GM23248 (cell line): ENCODE data around the gene LHX5. TPM values are rescaled to one million over a fixed set of nuclear protein-coding genes. Genes with fewer than 3 reads are reported as not detected.

Experiments used
- DNase-seq: peaks from one replicate; pipeline ENCODE4 v3.0.0-alpha.2; 2015
- H2AFZ ChIP-seq: fragments of 200-600 bp; sonication (generic); 2 replicates; pipeline ENCODE4 v1.6.1; 2016; ENCODE audit warnings: antibody characterized with exemption
- H3F3A ChIP-seq: fragments of 200-600 bp; sonication (generic); 2 replicates; pipeline ENCODE4 v1.6.1; 2016; ENCODE audit warnings: mild to moderate bottlenecking, antibody characterized with exemption, mixed run types; ENCODE audit not compliant: insufficient read depth
- H3K27ac ChIP-seq: fragments of 200-600 bp; sonication (generic); 2 replicates; pipeline ENCODE4 v1.5.1; 2016; ENCODE audit warnings: mild to moderate bottlenecking
- H3K27me3 ChIP-seq: fragments of 200-600 bp; sonication (generic); replicated peaks from 2 replicates; pipeline ENCODE4 v1.6.1; 2016; ENCODE audit warnings: mild to moderate bottlenecking; ENCODE audit not compliant: insufficient read depth
- H3K36me3 ChIP-seq: fragments of 200-600 bp; sonication (generic); 2 replicates; pipeline ENCODE4 v1.6.1; 2016; ENCODE audit warnings: low read depth, mild to moderate bottlenecking
- H3K4me1 ChIP-seq: fragments of 200-600 bp; sonication (generic); 2 replicates; pipeline ENCODE4 v1.6.1; 2016; ENCODE audit warnings: mild to moderate bottlenecking; ENCODE audit not compliant: insufficient read depth
- H3K4me2 ChIP-seq: fragments of 200-600 bp; sonication (generic); one replicate; pipeline ENCODE4 v1.6.1; 2016; ENCODE audit warnings: mild to moderate bottlenecking; ENCODE audit not compliant: unreplicated experiment
- H3K4me3 ChIP-seq: fragments of 200-600 bp; sonication (generic); 2 replicates; pipeline ENCODE4 v1.5.1; 2016; ENCODE audit warnings: mild to moderate bottlenecking
- H3K79me2 ChIP-seq: fragments of 200-600 bp; sonication (generic); 2 replicates; pipeline ENCODE4 v1.6.1; 2016; ENCODE audit warnings: mild to moderate bottlenecking; ENCODE audit not compliant: insufficient read depth
- H3K9ac ChIP-seq: fragments of 200-600 bp; sonication (generic); 2 replicates; pipeline ENCODE4 v1.6.1; 2016; ENCODE audit warnings: mild to moderate bottlenecking
- H3K9me2 ChIP-seq: fragments of 200-600 bp; sonication (generic); 2 replicates; pipeline ENCODE4 v1.6.1; 2016; ENCODE audit warnings: mixed run types, mild to moderate bottlenecking, moderate library complexity; ENCODE audit not compliant: insufficient read depth
- H3K9me3 ChIP-seq: fragments of 200-600 bp; sonication (generic); one replicate; pipeline ENCODE4 v1.6.1; 2017; ENCODE audit warnings: low read depth
- H4K20me1 ChIP-seq: fragments of 200-600 bp; sonication (generic); 2 replicates; pipeline ENCODE4 v1.6.0; 2016; ENCODE audit not compliant: insufficient read depth
- EZH2 ChIP-seq: fragments of 200-600 bp; sonication (generic); IDR thresholded peaks from 2 replicates; pipeline ENCODE4 v1.6.1; 2018; ENCODE audit warnings: antibody characterized with exemption, mild to moderate bottlenecking; ENCODE audit not compliant: insufficient read depth, poor library complexity, severe bottlenecking
- EZH2phosphoT487 ChIP-seq: fragments of 200-600 bp; sonication (generic); IDR thresholded peaks from 2 replicates; pipeline ENCODE4 v1.6.1; 2018; ENCODE audit warnings: antibody characterized with exemption, moderate library complexity, mild to moderate bottlenecking, low read depth; ENCODE audit not compliant: insufficient read depth
- WGBS, 2 experiments: methylation state at CpG; one replicate each; pipeline ENCODE4 v1.1.6; 2015 to 2017; ENCODE audit warnings: low lambda C conversion rate in 2 of 2, low coverage in 1 of 2; ENCODE audit errors: missing lambda C conversion rate in 2 of 2; 5-methylcytosine and 5-hydroxymethylcytosine counted together
- in situ Hi-C: fragments of 300-500 bp; cut with MboI; formaldehyde crosslinking; loops from 2 replicates; pipeline ENCODE4 v1.15.0; 2020
- polyA plus RNA-seq: library from polyadenylated mRNA; unstranded; fragments of >200 nt; fragmentation: Nextera tagmentation; extraction: Ambion mirVana; gene quantifications from 2 replicates; pipeline ENCODE4 v1.2.1, GENCODE V29; 2016
- total RNA-seq: library from RNA; depleted of rRNA; stranded (reverse); fragments of >200 nt; shearing (Covaris generic); gene quantifications from 2 replicates; pipeline ENCODE4 v1.2.3, GENCODE V29; 2014

Gene LHX5
- total and polyA plus RNA-seq, 2 experiments from 2014 or later = not detected

DNA sequence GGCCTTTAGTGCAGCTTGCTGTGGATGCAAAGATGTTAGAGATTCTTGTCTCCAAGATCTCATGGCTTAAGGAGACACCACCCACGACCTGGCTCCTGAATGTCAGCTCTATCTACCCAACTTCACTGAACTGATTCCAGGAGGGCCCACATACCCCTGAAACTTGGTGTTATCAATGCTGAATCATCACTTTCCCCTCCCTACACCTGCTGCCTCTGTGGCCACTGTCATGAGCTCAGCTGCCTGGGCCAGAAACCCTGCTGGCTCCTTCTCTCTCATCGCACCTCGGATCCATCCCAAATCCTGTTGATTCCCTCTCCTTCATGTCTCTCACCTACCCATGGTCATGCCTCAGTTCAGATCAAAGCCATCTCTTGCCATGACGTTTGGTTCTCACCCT, 15.1 kb upstream of the LHX5 start:
- Histone ChIP-seq H3K4me3 (no peak overlapping the region), H3K79me2 (no peaks in the 10 kb centered on the region), H2AFZ (no peak overlapping the region), H3K9me3 (no peaks in the 10 kb centered on the region), H3K27ac (no peak overlapping the region), H3K27me3 (no peaks in the 10 kb centered on the region; the same call in 1 of the 2 replicates), H3K4me2 (no peak overlapping the region), H3K4me1 (no peaks in the 10 kb centered on the region), H3K9me2 (no peaks in the 10 kb centered on the region; the same call in 1 of the 2 replicates), H3F3A (no peaks in the 10 kb centered on the region), H4K20me1 (no peaks in the 10 kb centered on the region), H3K36me3 (no peaks in the 10 kb centered on the region), H3K9ac (no peak overlapping the region)
- 19 to 23% methylated on average over 4 of the region's 4 CpGs for WGBS, 2 experiments
- in situ Hi-C loops = no loop called here
- DNase-seq = no peak
- TF ChIP-seq EZH2 (no peak), EZH2phosphoT487 (no peak)

DNA sequence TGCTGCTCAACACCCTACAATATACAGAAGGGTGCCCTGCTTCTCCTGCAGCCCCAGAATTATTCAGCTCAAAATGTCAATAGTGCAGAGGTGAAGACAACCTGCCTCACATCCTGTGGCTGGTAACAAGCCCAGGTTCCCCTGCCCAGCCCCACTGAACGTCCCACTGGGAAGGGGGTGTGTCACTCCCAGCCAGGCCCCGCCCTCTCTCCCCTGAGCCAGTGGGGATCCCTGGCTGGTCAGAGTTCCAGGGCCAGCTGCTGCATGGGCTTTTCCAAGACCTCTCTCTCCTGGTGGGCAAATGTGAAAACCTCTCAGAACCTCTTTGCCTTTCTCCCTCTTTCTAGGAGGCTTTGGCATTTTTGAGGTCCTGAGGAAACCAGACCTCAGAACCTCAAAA, 13.7 kb upstream of the LHX5 start:
- Histone ChIP-seq H4K20me1 (no peaks in the 10 kb centered on the region), H3K4me2 (no peak overlapping the region), H3K9ac (no peak overlapping the region), H3K27me3 (no peaks in the 10 kb centered on the region; the same call in 1 of the 2 replicates), H3K27ac (no peak overlapping the region), H3K9me3 (no peaks in the 10 kb centered on the region), H3K9me2 (no peaks in the 10 kb centered on the region; the same call in 1 of the 2 replicates), H3K36me3 (no peaks in the 10 kb centered on the region), H2AFZ (no peak overlapping the region), H3K4me3 (no peak overlapping the region), H3F3A (no peaks in the 10 kb centered on the region), H3K79me2 (no peaks in the 10 kb centered on the region), H3K4me1 (no peaks in the 10 kb centered on the region)
- no peak for TF ChIP-seq EZH2phosphoT487
- TF ChIP-seq EZH2 = no peak
- no peak for DNase-seq
- in situ Hi-C loops = no loop called here
- 0 to 8% methylated on average over 2 of the region's 2 CpGs for WGBS, 2 experiments

DNA sequence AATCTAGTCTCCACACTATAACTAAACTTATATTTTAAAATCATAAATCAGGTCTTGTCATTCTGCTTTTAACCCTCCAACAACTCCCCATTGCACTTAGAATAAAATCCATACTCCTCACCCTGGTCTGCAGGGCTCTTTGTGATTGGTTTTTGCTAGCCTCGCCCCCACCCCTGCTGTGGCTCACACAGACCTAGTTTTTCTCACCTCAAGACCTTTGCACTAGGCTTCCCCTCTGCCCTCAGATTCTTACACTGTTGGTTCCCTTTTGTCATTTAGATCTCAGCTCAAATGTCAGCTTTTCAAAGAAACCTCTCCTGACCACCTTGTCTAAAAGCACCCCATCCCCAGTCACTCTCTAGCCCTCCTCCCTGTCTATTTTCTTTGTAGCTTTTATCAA, 10.7 kb upstream of the LHX5 start:
- no peaks in the 10 kb centered on the region for H4K20me1 ChIP-seq
- H3K4me3 ChIP-seq = no peak overlapping the region
- H3K36me3 ChIP-seq = no peaks in the 10 kb centered on the region
- H3K79me2 ChIP-seq = no peaks in the 10 kb centered on the region
- no peaks in the 10 kb centered on the region; the same call in 1 of the 2 replicates for H3K9me2 ChIP-seq
- H3K27ac ChIP-seq = no peak overlapping the region
- no peak for TF ChIP-seq EZH2phosphoT487
- H2AFZ ChIP-seq = no peak overlapping the region
- H3K27me3 ChIP-seq = peaks cover 26% of the 10 kb centered on the region
- in situ Hi-C loops = no loop called here
- H3K4me1 ChIP-seq = no peaks in the 10 kb centered on the region
- H3K9ac ChIP-seq = no peak overlapping the region
- H3K9me3 ChIP-seq = no peaks in the 10 kb centered on the region
- H3F3A ChIP-seq = no peaks in the 10 kb centered on the region
- DNase-seq = no peak
- H3K4me2 ChIP-seq = no peak overlapping the region
- WGBS, 2 experiments = 5 to 7% methylated on average over 1 of the region's 1 CpG

DNA sequence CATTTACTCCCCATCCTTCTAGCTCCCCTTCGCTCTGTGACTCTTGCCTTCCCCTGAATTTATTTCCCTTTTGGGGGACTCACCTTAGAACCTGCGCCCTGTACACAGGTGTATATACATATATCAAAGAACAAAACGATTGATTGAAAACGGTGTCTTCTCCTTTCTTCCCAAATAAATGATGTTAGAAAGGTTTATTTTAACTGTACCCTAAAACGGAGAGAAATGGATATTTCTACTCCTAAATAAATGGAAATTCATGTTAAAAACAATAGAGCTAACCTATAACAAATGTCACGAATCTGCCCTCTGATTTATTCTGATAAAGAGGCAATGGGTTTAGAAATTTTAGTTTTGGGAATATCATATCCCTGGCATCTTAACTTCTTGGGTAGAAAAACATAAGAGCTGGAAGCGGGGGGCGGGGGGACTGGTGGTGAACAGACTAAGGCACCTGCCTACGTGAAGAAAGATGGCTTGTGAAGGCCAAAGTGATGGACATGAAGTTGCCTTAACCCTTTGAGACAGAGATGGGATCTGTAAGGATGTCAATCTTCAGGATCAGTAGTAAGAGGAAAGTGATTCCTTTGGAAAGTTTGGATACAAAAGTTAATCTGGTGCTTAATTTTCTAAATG, 8.8 kb upstream of the LHX5 start:
- Histone ChIP-seq H3K9ac (no peak overlapping the region), H3K27me3 (peaks cover 37% of the 10 kb centered on the region), H3K4me1 (no peaks in the 10 kb centered on the region), H3K36me3 (no peaks in the 10 kb centered on the region), H3K9me3 (no peaks in the 10 kb centered on the region), H3K9me2 (no peaks in the 10 kb centered on the region; the same call in 1 of the 2 replicates), H3K79me2 (no peaks in the 10 kb centered on the region), H4K20me1 (no peaks in the 10 kb centered on the region), H3K27ac (no peak overlapping the region), H3K4me3 (no peak overlapping the region), H2AFZ (no peak overlapping the region), H3K4me2 (no peak overlapping the region), H3F3A (no peaks in the 10 kb centered on the region)
- in situ Hi-C loops = no loop called here
- DNase-seq = no peak
- WGBS, 2 experiments = 2% methylated on average over 9 of the region's 9 CpGs
- TF ChIP-seq EZH2 = no peak
- TF ChIP-seq EZH2phosphoT487 = no peak
